Vagina (tissue), 2 donors: ENCODE measurements around the gene POU2F2. TPM values are rescaled to one million over a fixed set of nuclear protein-coding genes. Genes with fewer than 3 reads are reported as not detected.

ENCODE experiments used
- DNase-seq, 2 donors: peaks; one replicate each; pipeline ENCODE4 v3.0.0-alpha.2; 2017; ENCODE audit errors: extremely low spot score in 2 of 2
- H3K27ac ChIP-seq: fragments of 200-600 bp; sonication (generic); one replicate; pipeline ENCODE4 v1.5.1; 2019
- H3K27me3 ChIP-seq: fragments of 200-600 bp; sonication (generic); one replicate; pipeline ENCODE4 v1.5.1; 2019
- H3K36me3 ChIP-seq, 2 donors: fragments of 200-600 bp; sonication (generic); one replicate each; pipeline ENCODE4 v1.5.1; 2017 to 2019
- H3K4me1 ChIP-seq: fragments of 200-600 bp; sonication (generic); one replicate; pipeline ENCODE4 v1.5.1; 2019
- H3K4me3 ChIP-seq, 2 donors: fragments of 200-600 bp; sonication (generic); 1 replicate in 1 of 2; 2 replicates in 1 of 2; pipeline ENCODE4 v1.5.1; 2016 to 2019
- H3K9me3 ChIP-seq: fragments of 200-600 bp; sonication (generic); one replicate; pipeline ENCODE4 v1.5.1; 2019
- CTCF ChIP-seq, 3 experiments: fragments of 450-650 bp in 2 of 3; fragments of 200-600 bp in 1 of 3; sonication (generic) in 1 of 3; IDR thresholded peaks; one replicate each; pipeline ENCODE4 v1.5.1; 2017 to 2019; ENCODE audit warnings: antibody characterized with exemption in 3 of 3, mild to moderate bottlenecking in 2 of 3, moderate library complexity in 2 of 3
- POLR2A ChIP-seq, 2 donors: fragments of 450-650 bp; IDR thresholded peaks; one replicate each; pipeline ENCODE4 v1.6.1; 2017; ENCODE audit warnings: antibody characterized with exemption in 2 of 2, mild to moderate bottlenecking in 2 of 2, moderate library complexity in 2 of 2
- POLR2AphosphoS5 ChIP-seq, 2 donors: sonication (generic); formaldehyde crosslinking; IDR thresholded peaks; one replicate each; pipeline ENCODE4 v1.9.0; 2017; ENCODE audit warnings: antibody characterized with exemption in 2 of 2, mild to moderate bottlenecking in 2 of 2, low read depth in 1 of 2; ENCODE audit not compliant: insufficient read depth in 1 of 2
- intact Hi-C: fragments of 100-400 bp; cut with DNase I; formaldehyde crosslinking; loops from one replicate; pipeline ENCODE4 v1.15.1; 2023
- total RNA-seq: library from RNA; depleted of rRNA; stranded (reverse); fragments of >200 nt; gene quantifications from one replicate; pipeline ENCODE4 v1.2.3, GENCODE V29; 2016

Gene POU2F2
- total RNA-seq, 1 donor from 2014 or later: 0.74 TPM

- intact Hi-C loops: no loop called here
- no peaks in the 10 kb centered on the region for H3K27me3 ChIP-seq
- H3K27ac ChIP-seq: no peak overlapping the region
Observed at GRCh38 chr19:42148266-42148665, 16.0 kb upstream of the POU2F2 start.

GRCh38 chr19:42143341-42144234, 11.3 kb upstream of the POU2F2 start:
- intact Hi-C loops: no loop called here
- H3K9me3 ChIP-seq: no peaks in the 10 kb centered on the region
- no peak for TF ChIP-seq POLR2A (IDR thresholded peaks at IDR 0.05)
- TF ChIP-seq CTCF (IDR thresholded peaks at IDR 0.05): no peak
- no peak for TF ChIP-seq POLR2AphosphoS5 (IDR thresholded peaks at IDR 0.05; ENCODE audit: insufficient read depth in 1 of 2, low read depth in 1 of 2)
- H3K4me3 ChIP-seq: no peak overlapping the region
- H3K36me3 ChIP-seq: no peaks in the 10 kb centered on the region
- H3K27me3 ChIP-seq: no peaks in the 10 kb centered on the region
- no peaks in the 10 kb centered on the region for H3K4me1 ChIP-seq
- H3K27ac ChIP-seq: no peak overlapping the region
- no peak for DNase-seq

More at GRCh38 chr19:42148266-42148665, 16.0 kb upstream of the POU2F2 start:
- TF ChIP-seq POLR2A (IDR thresholded peaks at IDR 0.05): no peak
- no peak for TF ChIP-seq CTCF (IDR thresholded peaks at IDR 0.05)
- TF ChIP-seq POLR2AphosphoS5 (IDR thresholded peaks at IDR 0.05; ENCODE audit: insufficient read depth in 1 of 2, low read depth in 1 of 2): no peak
- Histone ChIP-seq H3K9me3 (no peaks in the 10 kb centered on the region), H3K36me3 (no peaks in the 10 kb centered on the region), H3K4me1 (no peaks in the 10 kb centered on the region), H3K4me3 (no peak overlapping the region)
- no peak for DNase-seq

GRCh38 chr19:42140125-42140754, 8.0 kb upstream of the POU2F2 start:
- Histone ChIP-seq H3K9me3 (no peaks in the 10 kb centered on the region), H3K27me3 (no peaks in the 10 kb centered on the region), H3K27ac (no peak overlapping the region), H3K36me3 (no peaks in the 10 kb centered on the region), H3K4me3 (no peak overlapping the region), H3K4me1 (no peaks in the 10 kb centered on the region)
- intact Hi-C loops: no loop called here
- DNase-seq: no peak
- no peak for TF ChIP-seq POLR2A (IDR thresholded peaks at IDR 0.05)
- no peak for TF ChIP-seq POLR2AphosphoS5 (IDR thresholded peaks at IDR 0.05; ENCODE audit: insufficient read depth in 1 of 2, low read depth in 1 of 2)
- TF ChIP-seq CTCF (IDR thresholded peaks at IDR 0.05): no peak

GRCh38 chr19:42134535-42135070, 2.4 kb upstream of the POU2F2 start:
- H3K4me1 ChIP-seq: peaks cover 14% of the 10 kb centered on the region
- H3K27me3 ChIP-seq: no peaks in the 10 kb centered on the region
- no peaks in the 10 kb centered on the region for H3K36me3 ChIP-seq
- no peaks in the 10 kb centered on the region for H3K9me3 ChIP-seq
- H3K4me3 ChIP-seq: no peak overlapping the region
- intact Hi-C loops: loop anchor here (5.0 kb wide), 1 partner anchor 48 kb away; no protein-coding TSS in a partner anchor
- TF ChIP-seq CTCF (IDR thresholded peaks at IDR 0.05) (no peak), POLR2AphosphoS5 (IDR thresholded peaks at IDR 0.05; ENCODE audit: insufficient read depth in 1 of 2, low read depth in 1 of 2) (no peak), POLR2A (IDR thresholded peaks at IDR 0.05) (no peak)
- H3K27ac ChIP-seq: no peak overlapping the region
- DNase-seq: no peak
